HEK293T (cell line): ENCODE results near the gene PRSS1.

ENCODE experiments used
- ARNT ChIP-seq: fragments of 450-650 bp; IDR thresholded peaks from 2 replicates; pipeline ENCODE4 v1.6.1; 2017; ENCODE audit warnings: mild to moderate bottlenecking
- ELF4 ChIP-seq: fragments of 450-650 bp; IDR thresholded peaks from 2 replicates; pipeline ENCODE4 v1.6.1; 2017; ENCODE audit warnings: antibody characterized with exemption
- NFRKB ChIP-seq: fragments of 450-650 bp; IDR thresholded peaks from 2 replicates; pipeline ENCODE4 v1.6.1; 2016; ENCODE audit warnings: mild to moderate bottlenecking, moderate library complexity
- SP1 ChIP-seq: fragments of 450-650 bp; IDR thresholded peaks from 2 replicates; pipeline ENCODE4 v1.6.1; 2017
- TARDBP ChIP-seq: fragments of 450-650 bp; IDR thresholded peaks from 2 replicates; pipeline ENCODE4 v1.6.1; 2016

DNA sequence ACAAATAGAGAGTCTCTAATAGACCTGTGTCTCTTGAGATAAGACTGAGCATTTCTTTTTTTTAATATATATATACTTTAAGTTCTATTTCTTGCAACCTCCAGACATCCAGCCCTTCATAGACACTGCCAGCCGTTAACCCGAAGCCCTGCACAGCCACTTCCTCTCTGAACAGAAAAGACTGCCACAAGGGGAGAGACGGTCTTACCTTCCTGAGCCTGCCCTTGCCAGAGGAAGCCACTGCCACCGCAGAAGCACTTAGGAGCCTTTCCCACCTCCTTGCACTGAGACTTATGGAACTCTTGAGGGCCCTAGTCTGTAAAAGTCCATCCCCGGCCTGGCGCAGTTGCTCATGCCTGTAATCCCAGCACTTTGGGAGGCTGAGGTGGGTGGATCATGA lies 31.8 kb upstream of the PRSS1 start:
- TF ChIP-seq ELF4 (no peak), ARNT (no peak), TARDBP (no peak), NFRKB (no peak), SP1 (no peak)
